GM12874 (cell line): ENCODE results near the gene WDR6.

Experiments used
- TF ChIP-seq, protein P1 (sequence below): IDR thresholded peaks from 2 replicates; pipeline ENCODE4 v1.5.1; 2011; ENCODE audit warnings: low read depth, mild to moderate bottlenecking, control low read depth, low read length, moderate library complexity; ENCODE audit not compliant: insufficient read depth

The WDR6 gene, protein sequence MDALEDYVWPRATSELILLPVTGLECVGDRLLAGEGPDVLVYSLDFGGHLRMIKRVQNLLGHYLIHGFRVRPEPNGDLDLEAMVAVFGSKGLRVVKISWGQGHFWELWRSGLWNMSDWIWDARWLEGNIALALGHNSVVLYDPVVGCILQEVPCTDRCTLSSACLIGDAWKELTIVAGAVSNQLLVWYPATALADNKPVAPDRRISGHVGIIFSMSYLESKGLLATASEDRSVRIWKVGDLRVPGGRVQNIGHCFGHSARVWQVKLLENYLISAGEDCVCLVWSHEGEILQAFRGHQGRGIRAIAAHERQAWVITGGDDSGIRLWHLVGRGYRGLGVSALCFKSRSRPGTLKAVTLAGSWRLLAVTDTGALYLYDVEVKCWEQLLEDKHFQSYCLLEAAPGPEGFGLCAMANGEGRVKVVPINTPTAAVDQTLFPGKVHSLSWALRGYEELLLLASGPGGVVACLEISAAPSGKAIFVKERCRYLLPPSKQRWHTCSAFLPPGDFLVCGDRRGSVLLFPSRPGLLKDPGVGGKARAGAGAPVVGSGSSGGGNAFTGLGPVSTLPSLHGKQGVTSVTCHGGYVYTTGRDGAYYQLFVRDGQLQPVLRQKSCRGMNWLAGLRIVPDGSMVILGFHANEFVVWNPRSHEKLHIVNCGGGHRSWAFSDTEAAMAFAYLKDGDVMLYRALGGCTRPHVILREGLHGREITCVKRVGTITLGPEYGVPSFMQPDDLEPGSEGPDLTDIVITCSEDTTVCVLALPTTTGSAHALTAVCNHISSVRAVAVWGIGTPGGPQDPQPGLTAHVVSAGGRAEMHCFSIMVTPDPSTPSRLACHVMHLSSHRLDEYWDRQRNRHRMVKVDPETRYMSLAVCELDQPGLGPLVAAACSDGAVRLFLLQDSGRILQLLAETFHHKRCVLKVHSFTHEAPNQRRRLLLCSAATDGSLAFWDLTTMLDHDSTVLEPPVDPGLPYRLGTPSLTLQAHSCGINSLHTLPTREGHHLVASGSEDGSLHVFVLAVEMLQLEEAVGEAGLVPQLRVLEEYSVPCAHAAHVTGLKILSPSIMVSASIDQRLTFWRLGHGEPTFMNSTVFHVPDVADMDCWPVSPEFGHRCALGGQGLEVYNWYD

DNA sequence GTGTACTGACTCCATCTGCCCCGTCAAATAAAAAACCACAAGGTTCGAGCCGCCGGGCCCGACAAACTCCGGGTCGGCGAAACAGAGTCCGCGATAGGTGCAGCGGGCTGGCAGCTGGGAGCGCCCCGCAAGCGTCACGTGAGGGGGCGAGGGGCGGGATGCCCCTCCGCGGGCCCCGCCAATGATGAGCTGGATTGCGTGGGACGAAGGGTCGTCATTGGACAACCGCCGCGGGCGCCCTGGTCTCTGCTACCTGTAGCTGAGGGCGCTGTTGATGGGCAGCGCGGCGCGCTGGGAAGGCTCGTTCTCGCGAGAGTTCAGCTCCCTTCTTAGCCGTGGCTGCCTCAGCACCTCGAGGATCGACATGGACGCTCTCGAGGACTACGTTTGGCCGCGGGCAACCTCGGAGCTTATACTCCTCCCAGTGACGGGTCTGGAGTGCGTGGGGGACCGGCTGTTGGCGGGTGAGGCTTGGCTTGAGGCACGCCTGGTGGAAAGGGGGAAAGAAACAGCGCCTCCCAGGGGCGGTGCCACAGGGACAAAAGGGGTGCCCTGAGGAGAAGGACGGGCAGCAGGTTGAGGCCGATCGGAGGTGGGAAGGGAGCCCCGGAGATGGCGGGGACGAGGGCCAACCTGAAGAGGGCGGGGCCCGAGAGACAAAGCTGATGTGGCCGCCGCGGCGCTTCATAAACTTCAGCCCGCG, at the start of gene WDR6:
TSS of gene WDR6 (plus strand) at position 324 of the 703 bp plus-strand sequence. CDS start at position 365, 41 bp downstream.
- TF ChIP-seq, protein P1, sequence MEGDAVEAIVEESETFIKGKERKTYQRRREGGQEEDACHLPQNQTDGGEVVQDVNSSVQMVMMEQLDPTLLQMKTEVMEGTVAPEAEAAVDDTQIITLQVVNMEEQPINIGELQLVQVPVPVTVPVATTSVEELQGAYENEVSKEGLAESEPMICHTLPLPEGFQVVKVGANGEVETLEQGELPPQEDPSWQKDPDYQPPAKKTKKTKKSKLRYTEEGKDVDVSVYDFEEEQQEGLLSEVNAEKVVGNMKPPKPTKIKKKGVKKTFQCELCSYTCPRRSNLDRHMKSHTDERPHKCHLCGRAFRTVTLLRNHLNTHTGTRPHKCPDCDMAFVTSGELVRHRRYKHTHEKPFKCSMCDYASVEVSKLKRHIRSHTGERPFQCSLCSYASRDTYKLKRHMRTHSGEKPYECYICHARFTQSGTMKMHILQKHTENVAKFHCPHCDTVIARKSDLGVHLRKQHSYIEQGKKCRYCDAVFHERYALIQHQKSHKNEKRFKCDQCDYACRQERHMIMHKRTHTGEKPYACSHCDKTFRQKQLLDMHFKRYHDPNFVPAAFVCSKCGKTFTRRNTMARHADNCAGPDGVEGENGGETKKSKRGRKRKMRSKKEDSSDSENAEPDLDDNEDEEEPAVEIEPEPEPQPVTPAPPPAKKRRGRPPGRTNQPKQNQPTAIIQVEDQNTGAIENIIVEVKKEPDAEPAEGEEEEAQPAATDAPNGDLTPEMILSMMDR = peak; percentile 51; the same call in 1 of the 2 replicates

DNA sequence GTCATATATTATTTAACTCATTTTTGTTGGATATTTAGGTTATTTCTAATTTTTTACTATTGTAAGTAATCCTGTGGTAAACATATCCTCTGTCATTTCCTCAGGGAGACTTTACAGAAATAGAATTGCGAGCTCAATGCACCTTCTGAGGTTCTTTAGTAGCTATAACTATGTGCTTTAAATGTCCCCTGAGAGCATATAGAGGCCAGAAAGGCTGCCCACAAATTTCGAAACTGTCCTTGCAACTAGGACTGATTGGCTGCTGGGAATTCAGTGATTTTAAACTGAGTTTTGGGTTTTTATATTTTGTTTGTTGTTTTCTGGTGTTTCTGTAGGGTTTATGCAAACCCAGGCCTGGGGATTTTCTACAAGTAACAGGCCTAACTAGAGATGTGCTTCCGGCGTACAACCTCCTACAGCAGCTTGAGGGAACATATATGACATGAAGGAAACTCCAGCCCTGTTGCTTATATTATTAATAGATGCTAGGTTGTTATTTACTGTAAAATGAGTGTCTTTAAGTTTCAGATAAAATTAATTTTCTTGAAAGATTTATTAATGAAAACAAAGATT, 46.3 kb upstream of the WDR6 start:
- TF ChIP-seq, protein P1 = no peak

DNA sequence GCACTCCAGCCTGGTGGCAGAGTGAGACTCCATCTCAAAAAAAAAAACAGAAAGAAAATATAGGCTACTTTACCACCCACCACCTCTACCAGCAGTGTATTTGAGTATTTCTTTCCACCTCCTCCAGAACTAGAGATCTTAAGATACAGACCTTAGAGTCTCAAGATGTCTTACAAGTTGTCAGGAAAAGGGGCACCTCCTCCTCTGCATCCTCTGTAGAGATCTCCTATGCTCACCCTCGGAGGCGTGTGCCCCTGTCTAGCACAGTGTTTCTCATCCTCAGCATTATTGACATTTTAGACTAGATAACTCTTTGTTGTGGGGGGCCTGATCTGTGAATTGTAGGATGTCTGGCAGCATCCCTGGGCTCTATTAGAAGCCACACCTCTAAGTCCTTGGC, 44.9 kb upstream of the WDR6 start:
- TF ChIP-seq, protein P1 = no peak

DNA sequence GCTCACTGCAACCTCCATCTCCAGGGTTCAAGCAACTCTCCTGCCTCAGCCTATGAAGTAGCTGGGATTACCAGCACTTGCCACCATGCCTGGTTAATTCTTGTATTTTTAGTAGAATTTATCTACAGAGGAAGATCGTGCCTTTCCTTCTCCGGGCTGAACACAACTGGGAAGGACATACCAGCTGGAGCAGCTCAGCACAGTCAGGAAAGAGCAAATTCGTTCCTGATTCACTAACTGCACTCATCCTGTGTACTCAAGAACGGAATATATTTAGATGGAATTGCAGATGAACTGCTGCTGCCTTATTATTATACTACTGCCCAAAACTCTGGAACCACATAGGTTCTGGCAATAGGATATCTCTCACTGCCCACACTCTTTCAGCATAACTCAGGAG, 44.3 kb upstream of the WDR6 start:
- TF ChIP-seq, protein P1 = no peak

DNA sequence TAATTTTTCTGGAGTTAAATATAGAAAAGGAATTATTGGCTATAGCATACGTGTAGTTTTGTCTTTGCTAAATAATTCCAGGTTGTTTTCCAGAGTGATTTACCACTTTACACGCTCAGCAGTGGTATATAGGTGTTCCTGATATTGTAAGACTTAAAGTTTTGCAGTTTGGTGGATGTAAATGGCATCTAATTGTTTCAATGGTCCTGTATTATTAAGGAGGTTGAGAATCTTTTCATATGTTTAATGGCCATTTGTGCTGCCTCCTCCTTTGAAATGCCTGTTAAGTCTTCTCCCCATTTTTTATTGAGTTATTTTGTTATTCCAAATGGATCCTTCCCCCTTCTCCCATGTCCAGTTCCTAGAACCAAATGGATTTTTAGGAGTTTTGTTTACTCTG, 43.6 kb upstream of the WDR6 start:
- TF ChIP-seq, protein P1 = no peak

DNA sequence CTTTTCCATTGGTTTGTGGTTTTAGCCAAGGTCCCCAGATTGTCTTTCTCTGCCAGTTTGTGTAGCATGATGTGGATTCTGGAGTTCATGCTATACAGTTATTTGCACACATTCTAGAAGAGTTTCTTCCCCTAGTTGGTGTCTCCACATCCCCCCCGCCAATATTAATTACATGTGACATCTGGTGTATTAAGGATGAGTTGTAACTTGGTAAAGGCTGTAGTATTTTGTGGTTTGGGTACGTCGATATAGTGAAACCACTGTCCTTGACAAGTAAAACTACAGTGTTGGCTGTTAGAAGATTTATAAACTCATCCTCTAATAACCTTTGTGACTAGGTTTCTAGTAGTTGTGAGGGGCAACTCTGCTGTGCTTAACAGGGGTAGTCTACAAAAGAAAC, 40.8 kb upstream of the WDR6 start:
- TF ChIP-seq, protein P1 = no peak
